ENCODE data around the gene EMC7. TPM values are rescaled to one million over a fixed set of nuclear protein-coding genes. Genes with fewer than 3 reads are reported as not detected.

The EMC7 gene
- total and polyA plus RNA-seq, 10 of the 15 experiments (the other 5 are each of a cell fraction or from before 2014, with no cell fraction given) = 16.5 to 88.9 (median 45.0) TPM

- no peak for TF ChIP-seq PRDM15 (CRISPR knock-in tag; IDR thresholded peaks at IDR 0.05)
These were observed 24.3 kb upstream of the EMC7 start (continued) for GRCh38 chr15:34125945-34126344.

GRCh38 chr15:34124651-34125050 is 23.0 kb upstream of the EMC7 start:
- no peak overlapping the region for H3K27ac ChIP-seq (ENCODE audit: control insufficient read depth, insufficient read depth)
- no peaks in the 10 kb centered on the region for H3K36me3 ChIP-seq (ENCODE audit: control insufficient read depth in 2 of 2, insufficient read depth in 2 of 2, low read length in 1 of 2)
- intact Hi-C loops (cut with micrococcal nuclease; ENCODE audit: unreplicated experiment) (no loop called here), in situ Hi-C loops (cut with MboI) (no loop called here)
- ChIA-PET CTCF (interaction anchor here (1.4 to 1.6 kb wide), 2 partner anchors 14 to 84 kb away, joined by 3 to 7 read pairs; no protein-coding TSS in a partner anchor), RAD21 (ENCODE audit: unreplicated experiment) (interaction anchor here (1.3 kb wide), 1 partner anchor 84 kb away, joined by 4 read pairs; no protein-coding TSS in a partner anchor), POLR2A (interaction anchor here (1.6 kb wide), 1 partner anchor 15 kb away, joined by 3 read pairs; no protein-coding TSS in a partner anchor), SMC1A (ENCODE audit: uncharacterized antibody, unreplicated experiment) (interaction anchor here (0.9 to 1.1 kb wide), 2 partner anchors 15 to 87 kb away, joined by 3 to 6 read pairs; no protein-coding TSS in a partner anchor)
- DNase-seq (ENCODE audit: low read depth, low spot score) (no peak), ATAC-seq (no peak), FAIRE-seq (no peak)
- WGBS (ENCODE audit: insufficient coverage, insufficient replicate concordance, low lambda C conversion rate, missing lambda C conversion rate) = 76% methylated on average over 4 of the region's 4 CpGs
- H3K9ac ChIP-seq (ENCODE audit: control insufficient read depth, insufficient read depth, low read length) = no peak overlapping the region
- H2AFZ ChIP-seq (ENCODE audit: control insufficient read depth, low read depth, low read length) = no peak overlapping the region
- H4K20me1 ChIP-seq (ENCODE audit: control insufficient read depth, insufficient read depth) = no peaks in the 10 kb centered on the region
- H3K79me2 ChIP-seq (ENCODE audit: control insufficient read depth, insufficient read depth, low read length) = no peaks in the 10 kb centered on the region
- H3K4me3 ChIP-seq = no peak overlapping the region
- no TSS peak for BruUV-seq (replicated peaks)
- TF ChIP-seq MEF2A (IDR thresholded peaks at IDR 0.05; ENCODE audit: insufficient read depth, low read depth, low read length) (no peak), ZBTB33 (IDR thresholded peaks at IDR 0.05) (no peak), SKIL (IDR thresholded peaks at IDR 0.05; ENCODE audit: low read depth, poor library complexity, severe bottlenecking) (no peak), POLR2AphosphoS2 (IDR thresholded peaks at IDR 0.05; ENCODE audit: low read depth, low read length) (no peak), CBFB (IDR thresholded peaks at IDR 0.05; ENCODE audit: low read depth) (no peak), PAX5 (IDR thresholded peaks at IDR 0.05; ENCODE audit: borderline replicate concordance, low read depth, low read length) (no peak), TAF1 (IDR thresholded peaks at IDR 0.05; ENCODE audit: borderline replicate concordance, low read depth, low read length) (no peak), BCL3 (IDR thresholded peaks at IDR 0.05; ENCODE audit: borderline replicate concordance, insufficient read depth, low read depth, low read length, poor library complexity, severe bottlenecking) (no peak), SRF (IDR thresholded peaks at IDR 0.05; ENCODE audit: low read depth in 2 of 2, low read length in 2 of 2) (no peak)
- H3K4me1 ChIP-seq (ENCODE audit: control insufficient read depth, insufficient read depth, low read length) = no peaks in the 10 kb centered on the region
- H3K27me3 ChIP-seq (replicated peaks in 1 of 2; ENCODE audit: control insufficient read depth in 2 of 2, insufficient read depth in 2 of 2, low read length in 1 of 2) = no peaks in the 10 kb centered on the region
- no peaks in the 10 kb centered on the region for H3K9me3 ChIP-seq (replicated peaks; ENCODE audit: control insufficient read depth, insufficient read depth, low read length)
- H3K4me2 ChIP-seq (ENCODE audit: control insufficient read depth, insufficient read depth) = no peak overlapping the region
